ENCODE results near the gene PRDM15. TPM values are rescaled to one million over a fixed set of nuclear protein-coding genes. Genes with fewer than 3 reads are reported as not detected.
A peak's percentile ranks its signal among the peaks of the same experiment; 100 is the strongest.

The PRDM15 gene
- total RNA-seq, 4 donors from 2014 or later, result 5.3 to 20.8 (median 13.6) TPM

- no peak for DNase-seq (ENCODE audit: low spot score)
These were observed 21.3 kb upstream of the PRDM15 start for GRCh38 chr21:41900401-41900800.

GRCh38 chr21:41899426-41900202 is 20.5 kb upstream of the PRDM15 start:
- TF ChIP-seq CTCF (IDR thresholded peaks at IDR 0.05), result no peak
- DNase-seq (ENCODE audit: low spot score) (no peak), ATAC-seq (ENCODE audit: low FRiP score) (no peak)

More at GRCh38 chr21:41900401-41900800, 21.3 kb upstream of the PRDM15 start:
- TF ChIP-seq CTCF (IDR thresholded peaks at IDR 0.05), result no peak
- ATAC-seq (ENCODE audit: low FRiP score), result no peak

- ATAC-seq (ENCODE audit: low FRiP score), result no peak
- TF ChIP-seq CTCF (IDR thresholded peaks at IDR 0.05), result no peak
- DNase-seq (ENCODE audit: low spot score), result no peak
These were observed 19.9 kb upstream of the PRDM15 start for GRCh38 chr21:41898998-41899397.

GRCh38 chr21:41897700-41898099 is 18.6 kb upstream of the PRDM15 start:
- ATAC-seq (ENCODE audit: low FRiP score) (peak; percentile 41), DNase-seq (ENCODE audit: low spot score) (no peak)
- TF ChIP-seq CTCF (IDR thresholded peaks at IDR 0.05), result no peak

GRCh38 chr21:41897047-41897669 is 18.0 kb upstream of the PRDM15 start:
- DNase-seq (ENCODE audit: low spot score), result no peak
- no peak for TF ChIP-seq CTCF (IDR thresholded peaks at IDR 0.05)
- ATAC-seq (ENCODE audit: low FRiP score), result no peak

- TF ChIP-seq CTCF (IDR thresholded peaks at IDR 0.05), result no peak
- ATAC-seq (ENCODE audit: low FRiP score) (no peak), DNase-seq (ENCODE audit: low spot score) (no peak)
These were observed 16.7 kb upstream of the PRDM15 start for GRCh38 chr21:41895643-41896493.
